Measurements from ENCODE around the gene VSIG8. TPM values are rescaled to one million over a fixed set of nuclear protein-coding genes. Genes with fewer than 3 reads are reported as not detected.
A peak's percentile ranks its signal among the peaks of the same experiment; 100 is the strongest.

VSIG8 gene
- total and polyA plus RNA-seq, 9 of the 15 experiments (the other 6 are each of a cell fraction or from before 2014, with no cell fraction given): not detected

DNA sequence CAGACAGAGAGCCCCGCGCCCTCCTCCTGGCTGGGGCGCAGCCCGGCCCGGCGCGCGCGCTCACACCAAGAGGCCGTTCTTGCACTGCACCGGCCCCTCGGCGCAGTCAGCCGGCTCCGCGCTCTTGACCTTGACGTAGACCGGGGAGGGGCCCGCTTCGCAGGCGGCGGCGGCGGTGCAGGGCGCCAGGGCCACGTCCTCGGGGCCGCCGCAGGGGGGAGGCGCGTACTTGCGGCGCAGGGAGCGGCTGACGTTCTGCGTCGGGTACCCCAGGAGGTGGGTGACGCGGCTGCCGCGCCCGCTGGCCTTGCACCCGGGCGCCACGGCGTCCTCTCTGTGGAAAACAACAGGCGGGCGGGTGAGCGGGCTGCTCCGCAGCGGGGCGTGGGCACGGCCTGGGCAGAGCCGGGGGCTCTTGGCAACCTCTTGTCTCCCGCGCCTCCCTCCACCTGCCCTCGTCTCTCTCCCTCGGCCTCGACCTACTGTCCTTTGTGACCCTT lies 7.7 kb downstream of the VSIG8 start:
- ChIA-PET CTCF (ENCODE audit: low intra/inter-chr PET ratio) (no interaction called here), POLR2A (no interaction called here)
- H3K4me3 ChIP-seq: no peak overlapping the region; the same call in 1 of the 2 replicates
- H4K20me1 ChIP-seq (replicated peaks; ENCODE audit: control insufficient read depth, insufficient read depth, low read length): no peaks in the 10 kb centered on the region
- H3K9me3 ChIP-seq (replicated peaks; ENCODE audit: control insufficient read depth, insufficient read depth, low read depth, low read length): no peaks in the 10 kb centered on the region
- no peak overlapping the region for H3K27ac ChIP-seq (ENCODE audit: extremely low read depth, low read depth, low read length)
- no peaks in the 10 kb centered on the region for H3K79me2 ChIP-seq (ENCODE audit: control insufficient read depth, insufficient read depth, low read length)
- no peak overlapping the region for H3K9ac ChIP-seq (ENCODE audit: insufficient read depth in 1 of 2, low read depth in 2 of 2, low read length in 2 of 2)
- no peak overlapping the region for H2AFZ ChIP-seq (ENCODE audit: low read depth, low read length)
- in situ Hi-C loops (cut with MboI): no loop called here
- DNase-seq (ENCODE audit: extremely low read depth in 1 of 4, low spot score in 3 of 4): peak in 3 of 4 experiments; percentile 40 to 59 (median 53)
- no peaks in the 10 kb centered on the region for H3K9me1 ChIP-seq (ENCODE audit: control insufficient read depth, insufficient read depth, low read length)
- FAIRE-seq: no peak
- H3K27me3 ChIP-seq (ENCODE audit: control insufficient read depth in 2 of 2, insufficient read depth in 2 of 2, low read length in 2 of 2): peaks cover 0 to 32% of the 10 kb centered on the region in 2 experiments; a peak in 2 of 5 replicates
- peak; percentile 84 for ATAC-seq
- intact Hi-C loops (cut with micrococcal nuclease): no loop called here
- no peak overlapping the region for H3K4me2 ChIP-seq (ENCODE audit: insufficient read depth, low read length)
- peaks cover 0 to 13% of the 10 kb centered on the region in 2 experiments; a peak in 2 of 5 replicates for H3K4me1 ChIP-seq (replicated peaks in 1 of 2; ENCODE audit: control insufficient read depth in 2 of 2, insufficient read depth in 2 of 2, low read length in 2 of 2)
- H3K36me3 ChIP-seq (ENCODE audit: control insufficient read depth, insufficient read depth, low read length): no peaks in the 10 kb centered on the region
- no TSS peak for BruUV-seq (replicated peaks)
- 21% methylated on average over 27 of the region's 59 CpGs for WGBS (ENCODE audit: insufficient coverage, low coverage, missing lambda C conversion rate)
- TF ChIP-seq TGIF2 (CRISPR knock-in tag; IDR thresholded peaks at IDR 0.05): no peak
- TF ChIP-seq, protein P1, sequence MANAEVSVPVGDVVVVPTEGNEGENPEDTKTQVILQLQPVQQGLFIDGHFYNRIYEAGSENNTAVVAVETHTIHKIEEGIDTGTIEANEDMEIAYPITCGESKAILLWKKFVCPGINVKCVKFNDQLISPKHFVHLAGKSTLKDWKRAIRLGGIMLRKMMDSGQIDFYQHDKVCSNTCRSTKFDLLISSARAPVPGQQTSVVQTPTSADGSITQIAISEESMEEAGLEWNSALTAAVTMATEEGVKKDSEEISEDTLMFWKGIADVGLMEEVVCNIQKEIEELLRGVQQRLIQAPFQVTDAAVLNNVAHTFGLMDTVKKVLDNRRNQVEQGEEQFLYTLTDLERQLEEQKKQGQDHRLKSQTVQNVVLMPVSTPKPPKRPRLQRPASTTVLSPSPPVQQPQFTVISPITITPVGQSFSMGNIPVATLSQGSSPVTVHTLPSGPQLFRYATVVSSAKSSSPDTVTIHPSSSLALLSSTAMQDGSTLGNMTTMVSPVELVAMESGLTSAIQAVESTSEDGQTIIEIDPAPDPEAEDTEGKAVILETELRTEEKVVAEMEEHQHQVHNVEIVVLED (CRISPR knock-in tag; IDR thresholded peaks at IDR 0.05): 0 out of 2 replicates have a peak, but pooled peaks have one; percentile 22
- TF ChIP-seq, protein P2, sequence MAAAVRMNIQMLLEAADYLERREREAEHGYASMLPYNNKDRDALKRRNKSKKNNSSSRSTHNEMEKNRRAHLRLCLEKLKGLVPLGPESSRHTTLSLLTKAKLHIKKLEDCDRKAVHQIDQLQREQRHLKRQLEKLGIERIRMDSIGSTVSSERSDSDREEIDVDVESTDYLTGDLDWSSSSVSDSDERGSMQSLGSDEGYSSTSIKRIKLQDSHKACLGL (CRISPR knock-in tag; IDR thresholded peaks at IDR 0.05; ENCODE audit: borderline replicate concordance, poor library complexity, severe bottlenecking): no peak
- no peak for TF ChIP-seq ATF1 (CRISPR knock-in tag; IDR thresholded peaks at IDR 0.05)
- TF ChIP-seq ATF1 (tag; IDR thresholded peaks at IDR 0.05): peak; percentile 52
- no peak for TF ChIP-seq RFX1 (IDR thresholded peaks at IDR 0.05)
- 0 out of 4 replicates have a peak, but pooled peaks of 1 of the 2 experiments have one; percentile 40 for TF ChIP-seq MAZ (CRISPR knock-in tag; conservative IDR thresholded peaks at IDR 0.05 in 1 of 2, IDR thresholded peaks at IDR 0.05 in 1 of 2)
- 0 out of 2 replicates have a peak, but pooled peaks have one; percentile 23 for TF ChIP-seq CXXC5 (CRISPR knock-in tag; IDR thresholded peaks at IDR 0.05)
- 0 out of 2 replicates have a peak, but pooled peaks have one; percentile 20 for TF ChIP-seq RBFOX2 (IDR thresholded peaks at IDR 0.05; ENCODE audit: low read depth, low read length)
- peak; percentile 9; the same call in 1 of the 2 replicates for TF ChIP-seq PHF8 (IDR thresholded peaks at IDR 0.05; ENCODE audit: borderline replicate concordance, low read length)
- no peak for TF ChIP-seq SMAD1 (IDR thresholded peaks at IDR 0.05; ENCODE audit: low read depth, low read length, partially characterized antibody)
- TF ChIP-seq, protein P3, sequence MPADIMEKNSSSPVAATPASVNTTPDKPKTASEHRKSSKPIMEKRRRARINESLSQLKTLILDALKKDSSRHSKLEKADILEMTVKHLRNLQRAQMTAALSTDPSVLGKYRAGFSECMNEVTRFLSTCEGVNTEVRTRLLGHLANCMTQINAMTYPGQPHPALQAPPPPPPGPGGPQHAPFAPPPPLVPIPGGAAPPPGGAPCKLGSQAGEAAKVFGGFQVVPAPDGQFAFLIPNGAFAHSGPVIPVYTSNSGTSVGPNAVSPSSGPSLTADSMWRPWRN (IDR thresholded peaks at IDR 0.05; ENCODE audit: low read depth): no peak
- TF ChIP-seq, protein P4, sequence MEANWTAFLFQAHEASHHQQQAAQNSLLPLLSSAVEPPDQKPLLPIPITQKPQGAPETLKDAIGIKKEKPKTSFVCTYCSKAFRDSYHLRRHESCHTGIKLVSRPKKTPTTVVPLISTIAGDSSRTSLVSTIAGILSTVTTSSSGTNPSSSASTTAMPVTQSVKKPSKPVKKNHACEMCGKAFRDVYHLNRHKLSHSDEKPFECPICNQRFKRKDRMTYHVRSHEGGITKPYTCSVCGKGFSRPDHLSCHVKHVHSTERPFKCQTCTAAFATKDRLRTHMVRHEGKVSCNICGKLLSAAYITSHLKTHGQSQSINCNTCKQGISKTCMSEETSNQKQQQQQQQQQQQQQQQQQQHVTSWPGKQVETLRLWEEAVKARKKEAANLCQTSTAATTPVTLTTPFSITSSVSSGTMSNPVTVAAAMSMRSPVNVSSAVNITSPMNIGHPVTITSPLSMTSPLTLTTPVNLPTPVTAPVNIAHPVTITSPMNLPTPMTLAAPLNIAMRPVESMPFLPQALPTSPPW (CRISPR knock-in tag; IDR thresholded peaks at IDR 0.05): peak; percentile 27; the same call in 1 of the 2 replicates
- TF ChIP-seq ESRRA (IDR thresholded peaks at IDR 0.05; ENCODE audit: borderline replicate concordance, low read depth): peak; percentile 52; the same call in 1 of the 2 replicates
- TF ChIP-seq, protein P5, sequence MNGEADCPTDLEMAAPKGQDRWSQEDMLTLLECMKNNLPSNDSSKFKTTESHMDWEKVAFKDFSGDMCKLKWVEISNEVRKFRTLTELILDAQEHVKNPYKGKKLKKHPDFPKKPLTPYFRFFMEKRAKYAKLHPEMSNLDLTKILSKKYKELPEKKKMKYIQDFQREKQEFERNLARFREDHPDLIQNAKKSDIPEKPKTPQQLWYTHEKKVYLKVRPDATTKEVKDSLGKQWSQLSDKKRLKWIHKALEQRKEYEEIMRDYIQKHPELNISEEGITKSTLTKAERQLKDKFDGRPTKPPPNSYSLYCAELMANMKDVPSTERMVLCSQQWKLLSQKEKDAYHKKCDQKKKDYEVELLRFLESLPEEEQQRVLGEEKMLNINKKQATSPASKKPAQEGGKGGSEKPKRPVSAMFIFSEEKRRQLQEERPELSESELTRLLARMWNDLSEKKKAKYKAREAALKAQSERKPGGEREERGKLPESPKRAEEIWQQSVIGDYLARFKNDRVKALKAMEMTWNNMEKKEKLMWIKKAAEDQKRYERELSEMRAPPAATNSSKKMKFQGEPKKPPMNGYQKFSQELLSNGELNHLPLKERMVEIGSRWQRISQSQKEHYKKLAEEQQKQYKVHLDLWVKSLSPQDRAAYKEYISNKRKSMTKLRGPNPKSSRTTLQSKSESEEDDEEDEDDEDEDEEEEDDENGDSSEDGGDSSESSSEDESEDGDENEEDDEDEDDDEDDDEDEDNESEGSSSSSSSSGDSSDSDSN (IDR thresholded peaks at IDR 0.05; ENCODE audit: borderline replicate concordance in 1 of 2, low read depth in 2 of 2, low read length in 2 of 2): 0 out of 4 replicates have a peak, but pooled peaks of 1 of the 2 experiments have one; percentile 39

Measured in K562 (cell line).